WTC11 (cell line): ENCODE measurements around the gene MIPOL1. TPM values are rescaled to one million over a fixed set of nuclear protein-coding genes. Genes with fewer than 3 reads are reported as not detected.

Source experiments
- ATAC-seq: fragments of 200-7000 bp; cut with Tn5 transposase; 2 replicates; pipeline ENCODE4 v1.10.0; 2021; ENCODE audit warnings: mild to moderate bottlenecking, moderate library complexity
- CTCF ChIA-PET: fragments of 300-600 bp; sonication (Branson Sonifier 250); formaldehyde crosslinking; loops from one replicate; lab custom pipeline; 2021; ENCODE audit warnings: antibody characterized with exemption; lab: Charles Lee
- POLR2A ChIA-PET: fragments of 350-600 bp; sonication (Branson Sonifier 250); formaldehyde crosslinking; loops from one replicate; lab custom pipeline; 2021; ENCODE audit warnings: antibody characterized with exemption; lab: Charles Lee
- DNase-seq: peaks from one replicate; pipeline ENCODE4 v3.0.0; 2021; ENCODE audit warnings: low spot score
- H3K27ac Mint-ChIP-seq: 2 replicates; pipeline ENCODE4 v1.8.0; 2021; ENCODE audit warnings: mixed read lengths
- H3K27me3 Mint-ChIP-seq: 2 replicates; pipeline ENCODE4 v1.8.0; 2021; ENCODE audit warnings: low read depth, mild to moderate bottlenecking, moderate library complexity, mixed read lengths
- H3K36me3 Mint-ChIP-seq: 2 replicates; pipeline ENCODE4 v1.8.0; 2021; ENCODE audit warnings: mixed read lengths
- H3K4me1 Mint-ChIP-seq: 2 replicates; pipeline ENCODE4 v1.8.0; 2022; ENCODE audit warnings: mixed read lengths
- H3K4me3 Mint-ChIP-seq: 2 replicates; pipeline ENCODE4 v1.8.0; 2021; ENCODE audit warnings: mild to moderate bottlenecking, moderate library complexity, mixed read lengths
- H3K9me3 Mint-ChIP-seq: 2 replicates; pipeline ENCODE4 v1.8.0; 2021; ENCODE audit warnings: mixed read lengths
- FOXJ3 ChIP-seq: sonication (generic); formaldehyde crosslinking; IDR thresholded peaks from 2 replicates; pipeline ENCODE4 v1.9.0; 2021; ENCODE audit warnings: missing genetic modification reagents, mild to moderate bottlenecking, borderline replicate concordance
- KAT7 ChIP-seq: sonication (generic); formaldehyde crosslinking; IDR thresholded peaks from 2 replicates; pipeline ENCODE4 v1.8.1; 2023; ENCODE audit warnings: missing genetic modification reagents, mild to moderate bottlenecking, borderline replicate concordance
- MXD4 ChIP-seq: fragments of 250-450 bp; sonication (Bioruptor Pico); IDR thresholded peaks from 2 replicates; pipeline ENCODE4 v1.8.0; 2021; ENCODE audit warnings: mild to moderate bottlenecking, moderate library complexity, borderline replicate concordance
- NFE2L1 ChIP-seq: sonication (generic); formaldehyde crosslinking; IDR thresholded peaks from 2 replicates; pipeline ENCODE4 v1.8.1; 2023; ENCODE audit warnings: missing genetic modification reagents
- NR1H2 ChIP-seq: sonication (generic); formaldehyde crosslinking; IDR thresholded peaks from 2 replicates; pipeline ENCODE4 v1.9.0; 2021; ENCODE audit warnings: mild to moderate bottlenecking, moderate library complexity, missing genetic modification reagents
- RELA ChIP-seq: sonication (generic); formaldehyde crosslinking; IDR thresholded peaks from 2 replicates; pipeline ENCODE4 v1.8.1; 2022; ENCODE audit warnings: missing genetic modification reagents, mild to moderate bottlenecking, borderline replicate concordance
- TP53 ChIP-seq: sonication (generic); formaldehyde crosslinking; IDR thresholded peaks from 2 replicates; pipeline ENCODE4 v1.8.1; 2023; ENCODE audit warnings: mild to moderate bottlenecking, missing genetic modification reagents
- ZNF232 ChIP-seq: sonication (generic); formaldehyde crosslinking; IDR thresholded peaks from 2 replicates; pipeline ENCODE4 v1.8.0; 2022; ENCODE audit warnings: mild to moderate bottlenecking, missing genetic modification reagents
- ZNF317 ChIP-seq: sonication (generic); formaldehyde crosslinking; IDR thresholded peaks from 2 replicates; pipeline ENCODE4 v1.8.1; 2023; ENCODE audit warnings: low read depth, mild to moderate bottlenecking, moderate library complexity, missing genetic modification reagents, borderline replicate concordance
- ZNF396 ChIP-seq: fragments of 250-450 bp; sonication (Bioruptor Pico); IDR thresholded peaks from 2 replicates; pipeline ENCODE4 v1.8.0; 2021; ENCODE audit warnings: mild to moderate bottlenecking, moderate library complexity, borderline replicate concordance
- ZNF416 ChIP-seq: fragments of 250-450 bp; sonication (Bioruptor Pico); IDR thresholded peaks from 2 replicates; pipeline ENCODE4 v1.9.0; 2021; ENCODE audit warnings: mild to moderate bottlenecking, inconsistent platforms
- total RNA-seq: library from RNA; stranded (reverse); gene quantifications from 3 replicates; pipeline ENCODE4 v1.2.3, GENCODE V29; 2021
- TF ChIP-seq, protein P1 (sequence below): fragments of 200-600 bp; IDR thresholded peaks from 2 replicates; pipeline ENCODE4 v1.8.0; 2022; ENCODE audit warnings: antibody characterized with exemption
- TF ChIP-seq, protein P2 (sequence below): fragments of 250-450 bp; sonication (Bioruptor Pico); IDR thresholded peaks from 2 replicates; pipeline ENCODE4 v1.9.0; 2021; ENCODE audit warnings: mild to moderate bottlenecking
- TF ChIP-seq, protein P3 (sequence below): sonication (generic); formaldehyde crosslinking; IDR thresholded peaks from 2 replicates; pipeline ENCODE4 v1.8.1; 2023; ENCODE audit warnings: mild to moderate bottlenecking, missing genetic modification reagents
- TF ChIP-seq, protein P4 (sequence below): sonication (generic); formaldehyde crosslinking; conservative IDR thresholded peaks from 2 replicates; pipeline ENCODE4 v1.8.1; 2023; ENCODE audit warnings: mild to moderate bottlenecking, low read depth, missing genetic modification reagents, moderate library complexity
- TF ChIP-seq, protein P5 (sequence below): sonication (generic); formaldehyde crosslinking; IDR thresholded peaks from 2 replicates; pipeline ENCODE4 v1.8.0; 2023; ENCODE audit warnings: mild to moderate bottlenecking, missing genetic modification reagents

The MIPOL1 gene
- total RNA-seq, 1 experiment from 2014 or later: 13.1 TPM

DNA sequence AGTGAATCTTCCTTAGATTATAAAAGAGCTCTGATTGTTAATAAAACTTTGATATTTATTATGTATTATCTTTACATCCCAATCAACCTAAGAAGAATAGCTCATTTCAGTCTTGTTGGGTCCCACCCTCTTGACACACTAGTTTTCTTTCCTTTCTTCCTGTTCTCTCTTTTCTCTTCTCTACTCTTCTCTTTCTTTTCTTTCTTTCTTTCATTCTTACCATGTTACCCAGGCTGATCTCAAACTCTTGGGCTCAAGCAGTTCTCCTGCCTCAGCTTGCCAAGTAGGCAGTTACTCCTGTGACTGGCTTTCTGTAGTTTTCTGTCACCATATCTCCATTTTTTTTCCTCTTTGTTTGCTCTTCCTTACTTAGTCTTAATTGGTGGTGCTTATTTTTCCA is 177.8 kb downstream of the MIPOL1 start:
- DNase-seq: no peak
- POLR2A ChIA-PET: no interaction called here
- H3K36me3 Mint-ChIP-seq: no peaks in the 10 kb centered on the region

More for the DNA sequence above, 177.8 kb downstream of the MIPOL1 start:
- TF ChIP-seq RELA (CRISPR knock-in tag) (no peak), NFE2L1 (CRISPR knock-in tag) (no peak), ZNF232 (CRISPR knock-in tag) (no peak), MXD4 (CRISPR knock-in tag) (no peak), NR1H2 (CRISPR knock-in tag) (no peak), ZNF317 (CRISPR knock-in tag) (no peak), ZNF416 (no peak), TP53 (CRISPR knock-in tag) (no peak), KAT7 (CRISPR knock-in tag) (no peak), FOXJ3 (CRISPR knock-in tag) (no peak), ZNF396 (no peak)
- TF ChIP-seq, protein P1, sequence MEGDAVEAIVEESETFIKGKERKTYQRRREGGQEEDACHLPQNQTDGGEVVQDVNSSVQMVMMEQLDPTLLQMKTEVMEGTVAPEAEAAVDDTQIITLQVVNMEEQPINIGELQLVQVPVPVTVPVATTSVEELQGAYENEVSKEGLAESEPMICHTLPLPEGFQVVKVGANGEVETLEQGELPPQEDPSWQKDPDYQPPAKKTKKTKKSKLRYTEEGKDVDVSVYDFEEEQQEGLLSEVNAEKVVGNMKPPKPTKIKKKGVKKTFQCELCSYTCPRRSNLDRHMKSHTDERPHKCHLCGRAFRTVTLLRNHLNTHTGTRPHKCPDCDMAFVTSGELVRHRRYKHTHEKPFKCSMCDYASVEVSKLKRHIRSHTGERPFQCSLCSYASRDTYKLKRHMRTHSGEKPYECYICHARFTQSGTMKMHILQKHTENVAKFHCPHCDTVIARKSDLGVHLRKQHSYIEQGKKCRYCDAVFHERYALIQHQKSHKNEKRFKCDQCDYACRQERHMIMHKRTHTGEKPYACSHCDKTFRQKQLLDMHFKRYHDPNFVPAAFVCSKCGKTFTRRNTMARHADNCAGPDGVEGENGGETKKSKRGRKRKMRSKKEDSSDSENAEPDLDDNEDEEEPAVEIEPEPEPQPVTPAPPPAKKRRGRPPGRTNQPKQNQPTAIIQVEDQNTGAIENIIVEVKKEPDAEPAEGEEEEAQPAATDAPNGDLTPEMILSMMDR: no peak
- TF ChIP-seq, protein P2, sequence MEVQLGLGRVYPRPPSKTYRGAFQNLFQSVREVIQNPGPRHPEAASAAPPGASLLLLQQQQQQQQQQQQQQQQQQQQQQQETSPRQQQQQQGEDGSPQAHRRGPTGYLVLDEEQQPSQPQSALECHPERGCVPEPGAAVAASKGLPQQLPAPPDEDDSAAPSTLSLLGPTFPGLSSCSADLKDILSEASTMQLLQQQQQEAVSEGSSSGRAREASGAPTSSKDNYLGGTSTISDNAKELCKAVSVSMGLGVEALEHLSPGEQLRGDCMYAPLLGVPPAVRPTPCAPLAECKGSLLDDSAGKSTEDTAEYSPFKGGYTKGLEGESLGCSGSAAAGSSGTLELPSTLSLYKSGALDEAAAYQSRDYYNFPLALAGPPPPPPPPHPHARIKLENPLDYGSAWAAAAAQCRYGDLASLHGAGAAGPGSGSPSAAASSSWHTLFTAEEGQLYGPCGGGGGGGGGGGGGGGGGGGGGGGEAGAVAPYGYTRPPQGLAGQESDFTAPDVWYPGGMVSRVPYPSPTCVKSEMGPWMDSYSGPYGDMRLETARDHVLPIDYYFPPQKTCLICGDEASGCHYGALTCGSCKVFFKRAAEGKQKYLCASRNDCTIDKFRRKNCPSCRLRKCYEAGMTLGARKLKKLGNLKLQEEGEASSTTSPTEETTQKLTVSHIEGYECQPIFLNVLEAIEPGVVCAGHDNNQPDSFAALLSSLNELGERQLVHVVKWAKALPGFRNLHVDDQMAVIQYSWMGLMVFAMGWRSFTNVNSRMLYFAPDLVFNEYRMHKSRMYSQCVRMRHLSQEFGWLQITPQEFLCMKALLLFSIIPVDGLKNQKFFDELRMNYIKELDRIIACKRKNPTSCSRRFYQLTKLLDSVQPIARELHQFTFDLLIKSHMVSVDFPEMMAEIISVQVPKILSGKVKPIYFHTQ: no peak
- TF ChIP-seq, protein P3, sequence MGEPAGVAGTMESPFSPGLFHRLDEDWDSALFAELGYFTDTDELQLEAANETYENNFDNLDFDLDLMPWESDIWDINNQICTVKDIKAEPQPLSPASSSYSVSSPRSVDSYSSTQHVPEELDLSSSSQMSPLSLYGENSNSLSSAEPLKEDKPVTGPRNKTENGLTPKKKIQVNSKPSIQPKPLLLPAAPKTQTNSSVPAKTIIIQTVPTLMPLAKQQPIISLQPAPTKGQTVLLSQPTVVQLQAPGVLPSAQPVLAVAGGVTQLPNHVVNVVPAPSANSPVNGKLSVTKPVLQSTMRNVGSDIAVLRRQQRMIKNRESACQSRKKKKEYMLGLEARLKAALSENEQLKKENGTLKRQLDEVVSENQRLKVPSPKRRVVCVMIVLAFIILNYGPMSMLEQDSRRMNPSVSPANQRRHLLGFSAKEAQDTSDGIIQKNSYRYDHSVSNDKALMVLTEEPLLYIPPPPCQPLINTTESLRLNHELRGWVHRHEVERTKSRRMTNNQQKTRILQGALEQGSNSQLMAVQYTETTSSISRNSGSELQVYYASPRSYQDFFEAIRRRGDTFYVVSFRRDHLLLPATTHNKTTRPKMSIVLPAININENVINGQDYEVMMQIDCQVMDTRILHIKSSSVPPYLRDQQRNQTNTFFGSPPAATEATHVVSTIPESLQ (CRISPR knock-in tag): no peak
- TF ChIP-seq, protein P4, sequence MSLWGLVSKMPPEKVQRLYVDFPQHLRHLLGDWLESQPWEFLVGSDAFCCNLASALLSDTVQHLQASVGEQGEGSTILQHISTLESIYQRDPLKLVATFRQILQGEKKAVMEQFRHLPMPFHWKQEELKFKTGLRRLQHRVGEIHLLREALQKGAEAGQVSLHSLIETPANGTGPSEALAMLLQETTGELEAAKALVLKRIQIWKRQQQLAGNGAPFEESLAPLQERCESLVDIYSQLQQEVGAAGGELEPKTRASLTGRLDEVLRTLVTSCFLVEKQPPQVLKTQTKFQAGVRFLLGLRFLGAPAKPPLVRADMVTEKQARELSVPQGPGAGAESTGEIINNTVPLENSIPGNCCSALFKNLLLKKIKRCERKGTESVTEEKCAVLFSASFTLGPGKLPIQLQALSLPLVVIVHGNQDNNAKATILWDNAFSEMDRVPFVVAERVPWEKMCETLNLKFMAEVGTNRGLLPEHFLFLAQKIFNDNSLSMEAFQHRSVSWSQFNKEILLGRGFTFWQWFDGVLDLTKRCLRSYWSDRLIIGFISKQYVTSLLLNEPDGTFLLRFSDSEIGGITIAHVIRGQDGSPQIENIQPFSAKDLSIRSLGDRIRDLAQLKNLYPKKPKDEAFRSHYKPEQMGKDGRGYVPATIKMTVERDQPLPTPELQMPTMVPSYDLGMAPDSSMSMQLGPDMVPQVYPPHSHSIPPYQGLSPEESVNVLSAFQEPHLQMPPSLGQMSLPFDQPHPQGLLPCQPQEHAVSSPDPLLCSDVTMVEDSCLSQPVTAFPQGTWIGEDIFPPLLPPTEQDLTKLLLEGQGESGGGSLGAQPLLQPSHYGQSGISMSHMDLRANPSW: no peak
- TF ChIP-seq, protein P5, sequence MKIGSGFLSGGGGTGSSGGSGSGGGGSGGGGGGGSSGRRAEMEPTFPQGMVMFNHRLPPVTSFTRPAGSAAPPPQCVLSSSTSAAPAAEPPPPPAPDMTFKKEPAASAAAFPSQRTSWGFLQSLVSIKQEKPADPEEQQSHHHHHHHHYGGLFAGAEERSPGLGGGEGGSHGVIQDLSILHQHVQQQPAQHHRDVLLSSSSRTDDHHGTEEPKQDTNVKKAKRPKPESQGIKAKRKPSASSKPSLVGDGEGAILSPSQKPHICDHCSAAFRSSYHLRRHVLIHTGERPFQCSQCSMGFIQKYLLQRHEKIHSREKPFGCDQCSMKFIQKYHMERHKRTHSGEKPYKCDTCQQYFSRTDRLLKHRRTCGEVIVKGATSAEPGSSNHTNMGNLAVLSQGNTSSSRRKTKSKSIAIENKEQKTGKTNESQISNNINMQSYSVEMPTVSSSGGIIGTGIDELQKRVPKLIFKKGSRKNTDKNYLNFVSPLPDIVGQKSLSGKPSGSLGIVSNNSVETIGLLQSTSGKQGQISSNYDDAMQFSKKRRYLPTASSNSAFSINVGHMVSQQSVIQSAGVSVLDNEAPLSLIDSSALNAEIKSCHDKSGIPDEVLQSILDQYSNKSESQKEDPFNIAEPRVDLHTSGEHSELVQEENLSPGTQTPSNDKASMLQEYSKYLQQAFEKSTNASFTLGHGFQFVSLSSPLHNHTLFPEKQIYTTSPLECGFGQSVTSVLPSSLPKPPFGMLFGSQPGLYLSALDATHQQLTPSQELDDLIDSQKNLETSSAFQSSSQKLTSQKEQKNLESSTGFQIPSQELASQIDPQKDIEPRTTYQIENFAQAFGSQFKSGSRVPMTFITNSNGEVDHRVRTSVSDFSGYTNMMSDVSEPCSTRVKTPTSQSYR: no peak
- no peak overlapping the region for H3K4me3 Mint-ChIP-seq
- CTCF ChIA-PET: no interaction called here
- H3K4me1 Mint-ChIP-seq: peaks cover 11% of the 10 kb centered on the region
- no peak for ATAC-seq
- no peak overlapping the region; the same call in 1 of the 2 replicates for H3K27ac Mint-ChIP-seq
- H3K9me3 Mint-ChIP-seq: no peaks in the 10 kb centered on the region; the same call in 1 of the 2 replicates
- no peaks in the 10 kb centered on the region for H3K27me3 Mint-ChIP-seq
